Mesothelial cell of epicardium (in vitro differentiated cells): ENCODE data around the gene OR2G2. TPM values are rescaled to one million over a fixed set of nuclear protein-coding genes. Genes with fewer than 3 reads are reported as not detected.
A peak's percentile ranks its signal among the peaks of the same experiment; 100 is the strongest.

ENCODE experiments used
- DNase-seq, 2 experiments: peaks; one replicate each; pipeline ENCODE4 v3.0.0; 2021; ENCODE audit warnings: low spot score in 2 of 2; ENCODE audit not compliant: unreplicated experiment in 2 of 2
- H3K27ac Mint-ChIP-seq: 2 replicates; pipeline ENCODE4 v1.8.0; 2021; ENCODE audit warnings: mixed read lengths
- H3K27me3 Mint-ChIP-seq: 2 replicates; pipeline ENCODE4 v1.8.0; 2021; ENCODE audit warnings: low read depth, mixed read lengths
- H3K36me3 Mint-ChIP-seq: 2 replicates; pipeline ENCODE4 v1.8.0; 2021; ENCODE audit warnings: mixed read lengths
- H3K4me1 Mint-ChIP-seq: 2 replicates; pipeline ENCODE4 v1.8.0; 2021; ENCODE audit warnings: mixed read lengths
- H3K4me3 Mint-ChIP-seq: 2 replicates; pipeline ENCODE4 v1.8.0; 2021; ENCODE audit warnings: mild to moderate bottlenecking, moderate library complexity, mixed read lengths
- H3K9me3 Mint-ChIP-seq: 2 replicates; pipeline ENCODE4 v1.8.0; 2021; ENCODE audit warnings: mixed read lengths
- total RNA-seq: library from RNA; stranded (reverse); gene quantifications from 3 replicates; pipeline ENCODE4 v1.2.1, GENCODE V29; 2021
- TF ChIP-seq, protein P1 (sequence below): fragments of 200-600 bp; sonication (generic); IDR thresholded peaks from one replicate; pipeline ENCODE4 v1.5.0; 2021; ENCODE audit warnings: antibody characterized with exemption; ENCODE audit not compliant: unreplicated experiment

OR2G2 gene
- total RNA-seq, 1 donor from 2014 or later: not detected

DNA sequence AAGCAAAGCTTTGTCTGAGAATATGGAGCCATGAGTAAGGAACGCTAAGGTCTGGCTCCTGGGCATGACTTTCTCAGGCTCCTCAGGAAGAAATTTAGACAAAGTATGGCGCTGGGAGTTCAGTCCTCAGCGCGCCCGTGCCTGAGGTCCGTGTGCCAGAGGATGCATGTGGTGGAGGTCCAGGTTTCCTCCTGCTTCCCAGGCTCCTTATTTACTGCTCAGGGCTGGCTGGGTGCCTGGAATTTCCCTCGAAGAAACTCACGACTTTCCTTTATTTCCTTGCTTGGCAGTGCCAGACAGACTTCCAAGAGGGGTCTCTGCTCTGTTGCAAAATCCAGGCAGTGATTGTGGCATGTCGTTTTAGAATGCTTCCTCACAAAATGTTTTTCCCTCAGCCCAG, 26.0 kb upstream of the OR2G2 start:
- Mint-ChIP-seq H3K9me3 (no peaks in the 10 kb centered on the region), H3K27me3 (no peaks in the 10 kb centered on the region), H3K4me3 (no peak overlapping the region), H3K4me1 (no peaks in the 10 kb centered on the region), H3K27ac (no peak overlapping the region), H3K36me3 (no peaks in the 10 kb centered on the region)
- no peak for DNase-seq
- TF ChIP-seq, protein P1, sequence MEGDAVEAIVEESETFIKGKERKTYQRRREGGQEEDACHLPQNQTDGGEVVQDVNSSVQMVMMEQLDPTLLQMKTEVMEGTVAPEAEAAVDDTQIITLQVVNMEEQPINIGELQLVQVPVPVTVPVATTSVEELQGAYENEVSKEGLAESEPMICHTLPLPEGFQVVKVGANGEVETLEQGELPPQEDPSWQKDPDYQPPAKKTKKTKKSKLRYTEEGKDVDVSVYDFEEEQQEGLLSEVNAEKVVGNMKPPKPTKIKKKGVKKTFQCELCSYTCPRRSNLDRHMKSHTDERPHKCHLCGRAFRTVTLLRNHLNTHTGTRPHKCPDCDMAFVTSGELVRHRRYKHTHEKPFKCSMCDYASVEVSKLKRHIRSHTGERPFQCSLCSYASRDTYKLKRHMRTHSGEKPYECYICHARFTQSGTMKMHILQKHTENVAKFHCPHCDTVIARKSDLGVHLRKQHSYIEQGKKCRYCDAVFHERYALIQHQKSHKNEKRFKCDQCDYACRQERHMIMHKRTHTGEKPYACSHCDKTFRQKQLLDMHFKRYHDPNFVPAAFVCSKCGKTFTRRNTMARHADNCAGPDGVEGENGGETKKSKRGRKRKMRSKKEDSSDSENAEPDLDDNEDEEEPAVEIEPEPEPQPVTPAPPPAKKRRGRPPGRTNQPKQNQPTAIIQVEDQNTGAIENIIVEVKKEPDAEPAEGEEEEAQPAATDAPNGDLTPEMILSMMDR: no peak

DNA sequence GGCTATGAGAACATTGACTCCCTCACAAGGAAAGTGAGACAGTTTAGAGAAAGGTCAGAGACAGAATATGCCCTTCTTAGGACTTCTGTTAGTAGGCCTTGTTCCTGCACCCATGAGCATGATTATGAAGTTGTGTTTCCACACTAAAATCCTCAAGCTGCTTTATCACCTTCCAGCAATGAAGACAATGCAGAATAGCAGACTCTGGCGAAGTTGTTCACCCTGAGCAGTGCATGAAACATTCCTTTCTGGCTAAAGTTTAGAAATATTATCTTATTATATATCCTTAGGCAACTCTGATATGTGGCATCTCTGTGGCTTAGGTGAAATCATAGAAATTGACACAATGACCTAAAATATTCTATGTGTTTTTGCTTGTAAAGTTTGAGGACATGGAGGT, 13.9 kb upstream of the OR2G2 start:
- Mint-ChIP-seq H3K9me3 (peaks cover 25% of the 10 kb centered on the region), H3K4me3 (no peak overlapping the region), H3K36me3 (no peaks in the 10 kb centered on the region), H3K27ac (no peak overlapping the region), H3K27me3 (no peaks in the 10 kb centered on the region), H3K4me1 (no peaks in the 10 kb centered on the region)
- DNase-seq: no peak
- TF ChIP-seq, protein P1: no peak

DNA sequence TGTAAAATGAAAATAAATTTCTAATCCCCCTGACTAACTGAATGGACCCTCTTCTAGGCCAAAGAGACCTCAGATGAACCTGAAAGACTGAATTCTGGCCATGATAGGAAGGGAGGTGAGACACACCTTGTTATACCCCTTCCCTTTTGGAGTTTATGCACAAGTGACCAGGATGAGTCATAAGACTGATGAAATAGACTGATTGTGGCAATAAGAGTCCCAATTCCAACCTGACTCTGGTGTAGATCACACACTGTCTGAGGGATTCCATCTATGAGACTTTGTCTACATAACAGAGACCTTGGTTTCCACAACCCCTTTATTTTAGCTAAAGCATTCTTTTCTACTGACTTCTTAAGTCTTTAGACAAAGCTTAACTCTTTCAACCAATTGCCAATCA, 13.5 kb upstream of the OR2G2 start:
- Mint-ChIP-seq H3K4me3 (no peak overlapping the region), H3K27me3 (no peaks in the 10 kb centered on the region), H3K4me1 (no peaks in the 10 kb centered on the region), H3K9me3 (peaks cover 21% of the 10 kb centered on the region), H3K36me3 (no peaks in the 10 kb centered on the region), H3K27ac (no peak overlapping the region)
- DNase-seq: no peak
- TF ChIP-seq, protein P1: no peak

DNA sequence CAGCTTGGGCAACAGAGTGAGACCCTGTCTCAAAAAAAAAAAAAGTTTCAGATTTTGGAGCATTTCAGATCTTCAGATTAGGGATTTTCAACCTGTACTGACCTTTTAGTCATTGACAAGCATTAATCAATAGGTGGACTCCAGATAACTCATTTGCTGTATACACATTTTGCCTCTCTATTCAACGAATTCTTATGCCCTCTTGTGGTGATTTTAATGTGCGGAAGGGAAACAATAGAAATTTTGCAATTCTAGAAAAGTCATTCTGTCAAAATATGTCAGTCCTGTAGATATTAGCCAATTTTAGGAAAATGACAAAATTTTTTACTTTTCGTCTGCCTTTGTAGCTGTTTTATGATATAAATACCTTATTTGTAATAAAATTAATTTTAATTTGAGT, 11.6 kb upstream of the OR2G2 start:
- TF ChIP-seq, protein P1: peak; percentile 55
- H3K9me3 Mint-ChIP-seq: peaks cover 5% of the 10 kb centered on the region
- no peak for DNase-seq
- H3K36me3 Mint-ChIP-seq: no peaks in the 10 kb centered on the region
- H3K27ac Mint-ChIP-seq: no peak overlapping the region
- H3K27me3 Mint-ChIP-seq: no peaks in the 10 kb centered on the region
- H3K4me3 Mint-ChIP-seq: no peak overlapping the region
- no peaks in the 10 kb centered on the region for H3K4me1 Mint-ChIP-seq

DNA sequence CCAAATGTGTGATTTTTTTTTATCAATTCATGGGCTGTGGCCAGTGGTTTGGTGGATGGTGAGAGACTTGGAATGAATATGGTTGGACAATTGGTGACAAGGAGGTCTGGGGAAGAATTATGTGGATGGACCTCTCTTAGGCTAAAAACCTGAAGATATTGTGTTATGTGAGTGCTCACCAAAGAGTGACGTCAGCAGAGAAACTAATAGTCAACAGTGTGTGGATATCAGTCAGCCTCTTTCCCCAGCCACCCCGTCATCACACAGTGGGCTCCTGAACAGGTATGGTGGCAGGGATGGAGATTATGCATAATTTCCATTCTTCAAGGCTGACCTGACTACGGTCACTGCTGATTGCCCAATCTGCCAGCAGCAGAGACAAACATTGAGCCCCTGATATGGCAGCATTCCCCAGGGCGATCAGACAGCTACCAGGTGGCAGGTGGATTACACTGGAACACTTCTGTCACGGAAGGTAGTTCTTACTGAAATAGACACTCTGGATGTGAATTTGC, 9.2 kb upstream of the OR2G2 start:
- Mint-ChIP-seq H3K4me1 (no peaks in the 10 kb centered on the region), H3K9me3 (no peaks in the 10 kb centered on the region), H3K27me3 (no peaks in the 10 kb centered on the region), H3K27ac (no peak overlapping the region), H3K36me3 (no peaks in the 10 kb centered on the region), H3K4me3 (no peak overlapping the region)
- TF ChIP-seq, protein P1: no peak
- DNase-seq: no peak

DNA sequence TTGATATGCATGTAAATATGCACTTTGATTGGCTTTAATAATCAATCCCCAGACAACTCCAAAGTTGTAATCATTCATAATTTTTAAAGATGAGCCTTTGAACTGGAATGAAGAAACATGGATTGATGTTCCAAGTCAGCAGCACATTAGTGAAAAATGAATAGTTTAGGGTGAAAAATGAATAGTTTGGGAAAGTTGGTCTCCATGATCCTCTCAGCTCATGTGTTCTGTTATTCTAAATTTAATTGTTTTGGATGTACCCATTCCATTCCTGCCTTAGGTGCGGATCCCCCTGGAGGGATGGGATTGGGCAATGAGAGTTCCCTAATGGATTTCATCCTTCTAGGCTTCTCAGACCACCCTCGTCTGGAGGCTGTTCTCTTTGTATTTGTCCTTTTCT, 17.1 kb downstream of the OR2G2 start, which contains the start of gene OR2G3:
OR2G3 (plus strand) TSS at position 301 of the 400 bp plus-strand sequence; CDS start at position 301, 0 bp downstream.
- H3K4me1 Mint-ChIP-seq: no peaks in the 10 kb centered on the region
- no peak within 1 kb of the TSS for H3K4me3 Mint-ChIP-seq
- TF ChIP-seq, protein P1: no peak
- no peak for DNase-seq
- H3K9me3 Mint-ChIP-seq: peaks cover 24% of the 10 kb centered on the region
- H3K27ac Mint-ChIP-seq: no peak within 1 kb of the TSS
- H3K36me3 Mint-ChIP-seq: no peaks in the 10 kb centered on the region
- H3K27me3 Mint-ChIP-seq: no peaks in the 10 kb centered on the region
